Upper lobe of left lung (tissue), 4 donors: Measurements from ENCODE around the gene SSC5D.

Source experiments
- EP300 ChIP-seq, 4 donors: sonication (generic); formaldehyde crosslinking; IDR thresholded peaks; one replicate each; pipeline ENCODE4 v1.5.1; 2017; ENCODE audit warnings: antibody characterized with exemption in 4 of 4, control low read depth in 2 of 4
- POLR2A ChIP-seq, 4 donors: fragments of 450-650 bp; IDR thresholded peaks; one replicate each; pipeline ENCODE4 v1.5.1; 2016 to 2017; ENCODE audit warnings: antibody characterized with exemption in 4 of 4, mild to moderate bottlenecking in 2 of 4
- POLR2AphosphoS5 ChIP-seq, 2 donors: sonication (generic); formaldehyde crosslinking; IDR thresholded peaks; one replicate each; pipeline ENCODE4 v1.5.1; 2017; ENCODE audit warnings: antibody characterized with exemption in 2 of 2
- TF ChIP-seq, protein P1 (sequence below), 6 experiments: fragments of 450-650 bp in 4 of 6; fragments of 200-600 bp in 2 of 6; sonication (generic) in 2 of 6; IDR thresholded peaks; one replicate each; pipeline ENCODE4 v1.5.1; 2016 to 2019; ENCODE audit warnings: antibody characterized with exemption in 6 of 6

GRCh38 chr19:55439052-55439451, 49.2 kb upstream of the SSC5D start:
- TF ChIP-seq, protein P1, sequence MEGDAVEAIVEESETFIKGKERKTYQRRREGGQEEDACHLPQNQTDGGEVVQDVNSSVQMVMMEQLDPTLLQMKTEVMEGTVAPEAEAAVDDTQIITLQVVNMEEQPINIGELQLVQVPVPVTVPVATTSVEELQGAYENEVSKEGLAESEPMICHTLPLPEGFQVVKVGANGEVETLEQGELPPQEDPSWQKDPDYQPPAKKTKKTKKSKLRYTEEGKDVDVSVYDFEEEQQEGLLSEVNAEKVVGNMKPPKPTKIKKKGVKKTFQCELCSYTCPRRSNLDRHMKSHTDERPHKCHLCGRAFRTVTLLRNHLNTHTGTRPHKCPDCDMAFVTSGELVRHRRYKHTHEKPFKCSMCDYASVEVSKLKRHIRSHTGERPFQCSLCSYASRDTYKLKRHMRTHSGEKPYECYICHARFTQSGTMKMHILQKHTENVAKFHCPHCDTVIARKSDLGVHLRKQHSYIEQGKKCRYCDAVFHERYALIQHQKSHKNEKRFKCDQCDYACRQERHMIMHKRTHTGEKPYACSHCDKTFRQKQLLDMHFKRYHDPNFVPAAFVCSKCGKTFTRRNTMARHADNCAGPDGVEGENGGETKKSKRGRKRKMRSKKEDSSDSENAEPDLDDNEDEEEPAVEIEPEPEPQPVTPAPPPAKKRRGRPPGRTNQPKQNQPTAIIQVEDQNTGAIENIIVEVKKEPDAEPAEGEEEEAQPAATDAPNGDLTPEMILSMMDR (IDR thresholded peaks at IDR 0.05), result no peak
- TF ChIP-seq POLR2AphosphoS5 (IDR thresholded peaks at IDR 0.05) (no peak), POLR2A (IDR thresholded peaks at IDR 0.05) (no peak), EP300 (IDR thresholded peaks at IDR 0.05) (no peak)
